HepG2 (cell line): ENCODE data around the gene ICE2. TPM values are rescaled to one million over a fixed set of nuclear protein-coding genes. Genes with fewer than 3 reads are reported as not detected.
A peak's percentile ranks its signal among the peaks of the same experiment; 100 is the strongest.

Experiments used
- CCAR2 ChIP-seq: fragments of 200-400 bp; formaldehyde crosslinking; optimal IDR thresholded peaks from 2 replicates; pipeline ENCODE3; 2018; ENCODE audit warnings: low read depth, mild to moderate bottlenecking, low read length, moderate library complexity
- CENPT ChIP-seq: sonication (generic); formaldehyde crosslinking; IDR thresholded peaks from 2 replicates; pipeline ENCODE4 v1.8.0; 2022; ENCODE audit warnings: low read depth, mild to moderate bottlenecking, moderate library complexity, missing genetic modification reagents
- FOXM1 ChIP-seq: sonication (generic); formaldehyde crosslinking; IDR thresholded peaks from 2 replicates; pipeline ENCODE4 v1.5.0; 2020; ENCODE audit warnings: missing genetic modification reagents
- HOXD1 ChIP-seq: sonication (generic); formaldehyde crosslinking; IDR thresholded peaks from 2 replicates; pipeline ENCODE4 v1.5.0; 2020; ENCODE audit warnings: missing genetic modification reagents
- JARID2 ChIP-seq: sonication (generic); formaldehyde crosslinking; IDR thresholded peaks from 2 replicates; pipeline ENCODE4 v1.8.1; 2023; ENCODE audit warnings: missing genetic modification reagents, inconsistent platforms; ENCODE audit not compliant: insufficient replicate concordance
- LCORL ChIP-seq, 2 experiments: fragments of 450-650 bp in 1 of 2; sonication (generic) in 1 of 2; formaldehyde crosslinking in 1 of 2; IDR thresholded peaks; 2 replicates each; pipeline versions ENCODE4 v1.5.0 to v1.6.1; 2017 to 2020; ENCODE audit warnings: antibody characterized with exemption in 1 of 2, missing genetic modification reagents in 1 of 2
- MEIS1 ChIP-seq: sonication (generic); formaldehyde crosslinking; IDR thresholded peaks from 2 replicates; pipeline ENCODE4 v1.9.0; 2021; ENCODE audit warnings: mild to moderate bottlenecking, missing genetic modification reagents, moderate library complexity, borderline replicate concordance
- NBN ChIP-seq: fragments of 450-650 bp; conservative IDR thresholded peaks from 2 replicates; pipeline ENCODE4 v1.6.1; 2017
- NR3C1 ChIP-seq: sonication (generic); formaldehyde crosslinking; IDR thresholded peaks from 2 replicates; pipeline ENCODE4 v1.4.0; 2020; ENCODE audit warnings: missing genetic modification reagents
- SMAD9 ChIP-seq: sonication (generic); formaldehyde crosslinking; IDR thresholded peaks from 2 replicates; pipeline ENCODE4 v1.5.1; 2020; ENCODE audit warnings: mild to moderate bottlenecking, missing genetic modification reagents
- XBP1 ChIP-seq: sonication (generic); formaldehyde crosslinking; IDR thresholded peaks from 2 replicates; pipeline ENCODE4 v1.5.0; 2020; ENCODE audit warnings: missing genetic modification reagents
- ZNF614 ChIP-seq: IDR thresholded peaks from 2 replicates; pipeline ENCODE4 v1.6.1; 2018; ENCODE audit warnings: missing biosample characterization, missing genetic modification reagents, inconsistent platforms, borderline replicate concordance
- ZNF713 ChIP-seq: sonication (generic); formaldehyde crosslinking; IDR thresholded peaks from 2 replicates; pipeline ENCODE4 v1.4.0; 2020; ENCODE audit warnings: mild to moderate bottlenecking, missing genetic modification reagents
- polyA plus RNA-seq, 8 experiments: library from polyadenylated mRNA; depleted of rRNA in 3 of 8; stranded (reverse) in 7 of 8; unstranded in 1 of 8; fragments of >200 nt; fragmentation: Illumina TruSeq in 4 of 8; extraction: Trizol in 4 of 8; gene quantifications; 2 replicates each; pipeline versions ENCODE4 v1.2.1 to v1.2.3, GENCODE V29; 2011 to 2016; ENCODE audit warnings: low read depth in 4 of 8, missing spikeins in 1 of 8, mixed read lengths in 1 of 8; ENCODE audit not compliant: insufficient read depth in 1 of 8
- total RNA-seq, 5 experiments: library from RNA; depleted of rRNA; stranded (reverse); fragments of >200 nt; fragmentation: Illumina TruSeq; extraction: Trizol; gene quantifications; 2 replicates each; pipeline ENCODE4 v1.2.3, GENCODE V29; 2016; ENCODE audit warnings: low read depth in 1 of 5
- TF ChIP-seq, protein P1 (sequence below): sonication (generic); formaldehyde crosslinking; IDR thresholded peaks from 2 replicates; pipeline ENCODE4 v1.8.0; 2022; ENCODE audit warnings: mild to moderate bottlenecking, missing genetic modification reagents, moderate library complexity
- TF ChIP-seq, protein P2 (sequence below): sonication (generic); formaldehyde crosslinking; conservative IDR thresholded peaks from 2 replicates; pipeline ENCODE4 v1.4.0; 2020; ENCODE audit warnings: missing genetic modification reagents
- TF ChIP-seq, protein P3 (sequence below): sonication (generic); formaldehyde crosslinking; IDR thresholded peaks from 2 replicates; pipeline ENCODE4 v1.9.0; 2021; ENCODE audit warnings: missing genetic modification reagents, borderline replicate concordance
- TF ChIP-seq, protein P4 (sequence below): sonication (generic); formaldehyde crosslinking; IDR thresholded peaks from 2 replicates; pipeline ENCODE4 v1.4.0; 2020; ENCODE audit warnings: missing genetic modification reagents
- TF ChIP-seq, protein P5 (sequence below): sonication (generic); formaldehyde crosslinking; IDR thresholded peaks from 2 replicates; pipeline ENCODE4 v1.5.1; 2020; ENCODE audit warnings: mild to moderate bottlenecking, missing genetic modification reagents, borderline replicate concordance

The ICE2 gene
- total and polyA plus RNA-seq, 2 of the 13 experiments (the other 11 are each of a cell fraction or from before 2014, with no cell fraction given) = 24.8 to 26.4 TPM

DNA sequence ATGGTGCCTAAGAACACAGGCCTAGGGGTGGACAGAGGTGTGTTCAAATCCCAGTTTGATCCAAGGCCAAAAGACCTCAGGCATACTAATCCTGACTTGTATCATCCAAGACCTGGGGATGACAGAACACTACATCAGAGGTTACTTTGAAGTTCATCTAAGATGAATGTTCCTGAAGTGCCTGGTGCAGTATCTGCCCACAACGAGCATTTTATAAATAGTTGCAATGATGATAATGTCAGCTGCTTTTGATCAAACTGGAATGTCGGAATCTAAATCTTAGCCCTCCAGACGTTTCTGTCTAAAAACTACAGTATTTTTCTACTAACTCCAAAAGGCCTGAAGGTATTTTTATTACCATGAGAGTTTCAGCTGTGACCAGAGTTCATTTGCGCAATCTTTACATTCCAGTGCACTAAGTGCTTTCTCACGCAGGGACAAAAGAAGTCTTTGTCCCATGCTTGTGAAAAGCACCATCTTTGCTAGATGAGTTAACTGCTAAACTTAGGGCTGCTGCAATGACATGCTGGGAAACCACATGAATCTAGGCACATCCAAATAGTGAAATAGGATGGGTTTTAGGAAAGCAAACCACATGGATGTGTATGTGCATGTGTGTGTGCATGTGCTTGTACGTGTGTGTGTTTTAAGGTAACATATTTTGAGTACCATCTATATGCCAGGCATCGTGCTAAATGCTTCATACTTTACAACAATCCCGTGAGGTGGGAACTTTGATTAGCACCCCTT, 99.2 kb downstream of the ICE2 start (continued):
- TF ChIP-seq NR3C1 = no peak
- TF ChIP-seq HOXD1 (CRISPR knock-in tag) = no peak
- TF ChIP-seq ZNF614 (CRISPR knock-in tag) = peak; percentile 94
- no peak for TF ChIP-seq CENPT (CRISPR knock-in tag)
- no peak for TF ChIP-seq XBP1 (CRISPR knock-in tag)
- TF ChIP-seq, protein P1, sequence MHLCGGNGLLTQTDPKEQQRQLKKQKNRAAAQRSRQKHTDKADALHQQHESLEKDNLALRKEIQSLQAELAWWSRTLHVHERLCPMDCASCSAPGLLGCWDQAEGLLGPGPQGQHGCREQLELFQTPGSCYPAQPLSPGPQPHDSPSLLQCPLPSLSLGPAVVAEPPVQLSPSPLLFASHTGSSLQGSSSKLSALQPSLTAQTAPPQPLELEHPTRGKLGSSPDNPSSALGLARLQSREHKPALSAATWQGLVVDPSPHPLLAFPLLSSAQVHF (CRISPR knock-in tag) = no peak
- TF ChIP-seq SMAD9 (CRISPR knock-in tag) = no peak
- TF ChIP-seq ZNF713 (CRISPR knock-in tag) = no peak
- TF ChIP-seq JARID2 (CRISPR knock-in tag) = no peak
- no peak for TF ChIP-seq FOXM1 (CRISPR knock-in tag)
- TF ChIP-seq CCAR2 = no peak
- TF ChIP-seq MEIS1 (CRISPR knock-in tag) = peak; percentile 38; the same call in 1 of the 2 replicates
- no peak for TF ChIP-seq NBN
- TF ChIP-seq LCORL (IDR thresholded peaks at IDR 0.05) = no peak; the same call in 1 of the 2 replicates
- TF ChIP-seq LCORL (CRISPR knock-in tag; IDR thresholded peaks at IDR 0.05) = peak; percentile 85
- TF ChIP-seq, protein P2, sequence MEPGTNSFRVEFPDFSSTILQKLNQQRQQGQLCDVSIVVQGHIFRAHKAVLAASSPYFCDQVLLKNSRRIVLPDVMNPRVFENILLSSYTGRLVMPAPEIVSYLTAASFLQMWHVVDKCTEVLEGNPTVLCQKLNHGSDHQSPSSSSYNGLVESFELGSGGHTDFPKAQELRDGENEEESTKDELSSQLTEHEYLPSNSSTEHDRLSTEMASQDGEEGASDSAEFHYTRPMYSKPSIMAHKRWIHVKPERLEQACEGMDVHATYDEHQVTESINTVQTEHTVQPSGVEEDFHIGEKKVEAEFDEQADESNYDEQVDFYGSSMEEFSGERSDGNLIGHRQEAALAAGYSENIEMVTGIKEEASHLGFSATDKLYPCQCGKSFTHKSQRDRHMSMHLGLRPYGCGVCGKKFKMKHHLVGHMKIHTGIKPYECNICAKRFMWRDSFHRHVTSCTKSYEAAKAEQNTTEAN (CRISPR knock-in tag) = peak; percentile 93
- TF ChIP-seq, protein P3, sequence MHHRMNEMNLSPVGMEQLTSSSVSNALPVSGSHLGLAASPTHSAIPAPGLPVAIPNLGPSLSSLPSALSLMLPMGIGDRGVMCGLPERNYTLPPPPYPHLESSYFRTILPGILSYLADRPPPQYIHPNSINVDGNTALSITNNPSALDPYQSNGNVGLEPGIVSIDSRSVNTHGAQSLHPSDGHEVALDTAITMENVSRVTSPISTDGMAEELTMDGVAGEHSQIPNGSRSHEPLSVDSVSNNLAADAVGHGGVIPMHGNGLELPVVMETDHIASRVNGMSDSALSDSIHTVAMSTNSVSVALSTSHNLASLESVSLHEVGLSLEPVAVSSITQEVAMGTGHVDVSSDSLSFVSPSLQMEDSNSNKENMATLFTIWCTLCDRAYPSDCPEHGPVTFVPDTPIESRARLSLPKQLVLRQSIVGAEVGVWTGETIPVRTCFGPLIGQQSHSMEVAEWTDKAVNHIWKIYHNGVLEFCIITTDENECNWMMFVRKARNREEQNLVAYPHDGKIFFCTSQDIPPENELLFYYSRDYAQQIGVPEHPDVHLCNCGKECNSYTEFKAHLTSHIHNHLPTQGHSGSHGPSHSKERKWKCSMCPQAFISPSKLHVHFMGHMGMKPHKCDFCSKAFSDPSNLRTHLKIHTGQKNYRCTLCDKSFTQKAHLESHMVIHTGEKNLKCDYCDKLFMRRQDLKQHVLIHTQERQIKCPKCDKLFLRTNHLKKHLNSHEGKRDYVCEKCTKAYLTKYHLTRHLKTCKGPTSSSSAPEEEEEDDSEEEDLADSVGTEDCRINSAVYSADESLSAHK (CRISPR knock-in tag) = no peak
- TF ChIP-seq, protein P4, sequence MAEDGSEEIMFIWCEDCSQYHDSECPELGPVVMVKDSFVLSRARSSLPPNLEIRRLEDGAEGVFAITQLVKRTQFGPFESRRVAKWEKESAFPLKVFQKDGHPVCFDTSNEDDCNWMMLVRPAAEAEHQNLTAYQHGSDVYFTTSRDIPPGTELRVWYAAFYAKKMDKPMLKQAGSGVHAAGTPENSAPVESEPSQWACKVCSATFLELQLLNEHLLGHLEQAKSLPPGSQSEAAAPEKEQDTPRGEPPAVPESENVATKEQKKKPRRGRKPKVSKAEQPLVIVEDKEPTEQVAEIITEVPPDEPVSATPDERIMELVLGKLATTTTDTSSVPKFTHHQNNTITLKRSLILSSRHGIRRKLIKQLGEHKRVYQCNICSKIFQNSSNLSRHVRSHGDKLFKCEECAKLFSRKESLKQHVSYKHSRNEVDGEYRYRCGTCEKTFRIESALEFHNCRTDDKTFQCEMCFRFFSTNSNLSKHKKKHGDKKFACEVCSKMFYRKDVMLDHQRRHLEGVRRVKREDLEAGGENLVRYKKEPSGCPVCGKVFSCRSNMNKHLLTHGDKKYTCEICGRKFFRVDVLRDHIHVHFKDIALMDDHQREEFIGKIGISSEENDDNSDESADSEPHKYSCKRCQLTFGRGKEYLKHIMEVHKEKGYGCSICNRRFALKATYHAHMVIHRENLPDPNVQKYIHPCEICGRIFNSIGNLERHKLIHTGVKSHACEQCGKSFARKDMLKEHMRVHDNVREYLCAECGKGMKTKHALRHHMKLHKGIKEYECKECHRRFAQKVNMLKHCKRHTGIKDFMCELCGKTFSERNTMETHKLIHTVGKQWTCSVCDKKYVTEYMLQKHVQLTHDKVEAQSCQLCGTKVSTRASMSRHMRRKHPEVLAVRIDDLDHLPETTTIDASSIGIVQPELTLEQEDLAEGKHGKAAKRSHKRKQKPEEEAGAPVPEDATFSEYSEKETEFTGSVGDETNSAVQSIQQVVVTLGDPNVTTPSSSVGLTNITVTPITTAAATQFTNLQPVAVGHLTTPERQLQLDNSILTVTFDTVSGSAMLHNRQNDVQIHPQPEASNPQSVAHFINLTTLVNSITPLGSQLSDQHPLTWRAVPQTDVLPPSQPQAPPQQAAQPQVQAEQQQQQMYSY (CRISPR knock-in tag) = no peak
- TF ChIP-seq, protein P5, sequence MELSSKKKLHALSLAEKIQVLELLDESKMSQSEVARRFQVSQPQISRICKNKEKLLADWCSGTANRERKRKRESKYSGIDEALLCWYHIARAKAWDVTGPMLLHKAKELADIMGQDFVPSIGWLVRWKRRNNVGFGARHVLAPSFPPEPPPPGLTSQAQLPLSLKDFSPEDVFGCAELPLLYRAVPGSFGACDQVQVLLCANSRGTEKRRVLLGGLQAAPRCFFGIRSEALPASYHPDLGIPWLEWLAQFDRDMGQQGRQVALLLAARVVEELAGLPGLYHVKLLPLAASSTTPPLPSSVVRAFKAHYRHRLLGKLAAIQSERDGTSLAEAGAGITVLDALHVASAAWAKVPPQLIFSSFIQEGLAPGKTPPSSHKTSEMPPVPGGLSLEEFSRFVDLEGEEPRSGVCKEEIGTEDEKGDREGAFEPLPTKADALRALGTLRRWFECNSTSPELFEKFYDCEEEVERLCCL (CRISPR knock-in tag) = no peak
